ENCODE measurements around the gene THSD4. TPM values are rescaled to one million over a fixed set of nuclear protein-coding genes. Genes with fewer than 3 reads are reported as not detected.

The THSD4 gene
- total RNA-seq, 3 donors from 2014 or later: 18.3 to 46.2 (median 27.1) TPM

DNA sequence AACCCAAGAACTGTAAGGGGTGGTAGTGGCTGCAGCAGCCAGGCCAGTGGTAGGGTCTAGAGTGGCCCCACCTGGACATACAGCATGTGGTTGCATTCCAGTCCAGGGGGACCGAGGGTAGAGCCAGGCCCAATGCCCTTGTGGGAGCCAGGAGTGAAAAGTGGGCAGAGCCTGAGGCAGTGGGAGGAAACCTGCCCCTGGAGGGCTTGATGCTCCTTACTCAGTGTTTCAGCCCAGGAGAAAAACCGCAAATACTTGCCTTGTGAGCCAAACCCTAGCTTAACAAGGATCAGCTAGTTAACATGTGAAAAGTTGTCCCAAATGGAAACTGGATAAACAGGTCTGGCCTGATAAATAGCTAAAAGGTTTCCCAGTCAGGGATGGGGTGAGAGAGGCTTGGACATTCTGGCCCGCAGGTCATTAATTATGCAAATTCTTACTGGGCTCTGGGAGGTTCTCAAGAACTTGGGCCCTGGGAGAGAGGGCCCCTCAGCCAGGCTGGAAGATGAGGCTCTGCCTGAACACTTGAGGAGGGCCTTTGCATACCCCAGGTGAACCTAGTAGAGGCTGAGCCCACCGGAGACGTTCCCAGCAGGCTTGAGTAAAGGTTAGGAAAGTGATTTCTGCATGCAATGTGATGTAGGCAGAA lies 222.1 kb downstream of the THSD4 start:
- Histone ChIP-seq H3K36me3 (ENCODE audit: low read depth) (no peaks in the 10 kb centered on the region), H3K4me1 (ENCODE audit: low read depth) (no peaks in the 10 kb centered on the region), H3K4me3 (no peak overlapping the region), H3K9me3 (no peaks in the 10 kb centered on the region)
- TF ChIP-seq, protein P1, sequence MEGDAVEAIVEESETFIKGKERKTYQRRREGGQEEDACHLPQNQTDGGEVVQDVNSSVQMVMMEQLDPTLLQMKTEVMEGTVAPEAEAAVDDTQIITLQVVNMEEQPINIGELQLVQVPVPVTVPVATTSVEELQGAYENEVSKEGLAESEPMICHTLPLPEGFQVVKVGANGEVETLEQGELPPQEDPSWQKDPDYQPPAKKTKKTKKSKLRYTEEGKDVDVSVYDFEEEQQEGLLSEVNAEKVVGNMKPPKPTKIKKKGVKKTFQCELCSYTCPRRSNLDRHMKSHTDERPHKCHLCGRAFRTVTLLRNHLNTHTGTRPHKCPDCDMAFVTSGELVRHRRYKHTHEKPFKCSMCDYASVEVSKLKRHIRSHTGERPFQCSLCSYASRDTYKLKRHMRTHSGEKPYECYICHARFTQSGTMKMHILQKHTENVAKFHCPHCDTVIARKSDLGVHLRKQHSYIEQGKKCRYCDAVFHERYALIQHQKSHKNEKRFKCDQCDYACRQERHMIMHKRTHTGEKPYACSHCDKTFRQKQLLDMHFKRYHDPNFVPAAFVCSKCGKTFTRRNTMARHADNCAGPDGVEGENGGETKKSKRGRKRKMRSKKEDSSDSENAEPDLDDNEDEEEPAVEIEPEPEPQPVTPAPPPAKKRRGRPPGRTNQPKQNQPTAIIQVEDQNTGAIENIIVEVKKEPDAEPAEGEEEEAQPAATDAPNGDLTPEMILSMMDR (IDR thresholded peaks at IDR 0.05): no peak
- peak; percentile 27 for ATAC-seq
- intact Hi-C loops (cut with DNase I, micrococcal nuclease): loop anchor here in 1 of 2 donors (10.0 kb wide), 1 partner anchor 63 kb away; no protein-coding TSS in a partner anchor
- DNase-seq: no peak

DNA sequence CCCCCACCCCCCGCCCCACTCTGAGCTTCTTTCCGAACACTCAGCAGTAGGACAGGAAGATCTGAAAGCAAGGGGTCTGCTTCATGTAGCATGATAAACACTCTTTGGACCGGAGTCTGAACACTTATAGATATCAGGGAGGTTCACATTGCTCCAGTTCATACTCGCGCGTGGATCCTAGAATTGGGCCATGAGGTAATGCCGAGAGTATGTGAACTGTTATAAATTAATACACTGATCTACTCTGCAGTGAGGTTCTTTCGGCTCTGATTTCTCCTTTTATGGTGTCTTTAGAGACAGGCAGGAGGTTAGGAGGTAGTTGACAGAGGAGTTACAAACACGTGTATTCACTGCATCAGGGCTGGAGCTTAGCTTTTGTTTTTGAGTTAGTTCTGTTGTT lies 223.0 kb downstream of the THSD4 start:
- TF ChIP-seq, protein P1 (IDR thresholded peaks at IDR 0.05): no peak
- peak; percentile 7 for ATAC-seq
- intact Hi-C loops (cut with DNase I, micrococcal nuclease): loop anchor here in 1 of 2 donors (10.0 kb wide), 1 partner anchor 63 kb away; no protein-coding TSS in a partner anchor

DNA sequence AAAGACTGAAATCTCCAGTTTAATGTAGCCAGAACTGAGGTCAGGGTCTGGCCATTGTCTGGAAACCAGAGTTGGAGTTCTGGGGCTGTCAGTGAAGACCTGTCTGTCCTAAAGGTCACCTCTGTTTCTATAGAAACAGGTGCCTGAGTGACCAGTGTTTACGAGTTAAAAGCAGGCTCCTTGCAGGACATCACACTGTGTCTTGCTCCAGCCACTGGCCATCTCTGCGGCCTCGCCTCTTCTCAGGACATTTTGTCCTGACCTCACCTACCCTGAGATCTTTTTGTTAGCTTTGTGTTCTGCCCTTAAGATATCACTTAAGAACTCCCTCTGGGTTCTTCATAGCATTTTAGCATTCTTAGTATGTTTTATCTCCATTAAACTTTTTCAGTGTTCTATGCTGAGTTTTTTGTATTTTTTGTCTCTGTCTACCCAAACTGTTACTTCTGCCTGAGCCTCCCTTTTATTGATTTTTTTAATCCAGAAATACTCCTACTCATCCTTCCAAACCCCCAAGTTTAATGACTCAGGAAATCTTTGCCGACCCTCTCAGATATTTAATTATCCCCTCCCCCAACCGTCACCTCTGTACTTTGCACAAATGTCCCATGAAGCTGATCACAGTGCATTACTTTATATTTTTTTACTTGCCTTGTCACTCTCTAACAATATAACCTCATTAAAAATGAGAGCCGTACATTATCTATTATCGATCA lies 223.7 kb downstream of the THSD4 start:
- intact Hi-C loops (cut with DNase I, micrococcal nuclease): loop anchor here in 1 of 2 donors (10.0 kb wide), 1 partner anchor 64 kb away; no protein-coding TSS in a partner anchor
- Histone ChIP-seq H3K4me3 (no peak overlapping the region), H3K36me3 (ENCODE audit: low read depth) (no peaks in the 10 kb centered on the region), H3K9me3 (no peaks in the 10 kb centered on the region), H3K4me1 (ENCODE audit: low read depth) (no peaks in the 10 kb centered on the region)
- DNase-seq (no peak), ATAC-seq (peak; percentile 66)
- TF ChIP-seq, protein P1 (IDR thresholded peaks at IDR 0.05): no peak

More for the DNA sequence above, 223.0 kb downstream of the THSD4 start:
- no peaks in the 10 kb centered on the region for H3K4me1 ChIP-seq (ENCODE audit: low read depth)
- no peak overlapping the region for H3K4me3 ChIP-seq
- DNase-seq: no peak
- H3K36me3 ChIP-seq (ENCODE audit: low read depth): no peaks in the 10 kb centered on the region
- no peaks in the 10 kb centered on the region for H3K9me3 ChIP-seq

DNA sequence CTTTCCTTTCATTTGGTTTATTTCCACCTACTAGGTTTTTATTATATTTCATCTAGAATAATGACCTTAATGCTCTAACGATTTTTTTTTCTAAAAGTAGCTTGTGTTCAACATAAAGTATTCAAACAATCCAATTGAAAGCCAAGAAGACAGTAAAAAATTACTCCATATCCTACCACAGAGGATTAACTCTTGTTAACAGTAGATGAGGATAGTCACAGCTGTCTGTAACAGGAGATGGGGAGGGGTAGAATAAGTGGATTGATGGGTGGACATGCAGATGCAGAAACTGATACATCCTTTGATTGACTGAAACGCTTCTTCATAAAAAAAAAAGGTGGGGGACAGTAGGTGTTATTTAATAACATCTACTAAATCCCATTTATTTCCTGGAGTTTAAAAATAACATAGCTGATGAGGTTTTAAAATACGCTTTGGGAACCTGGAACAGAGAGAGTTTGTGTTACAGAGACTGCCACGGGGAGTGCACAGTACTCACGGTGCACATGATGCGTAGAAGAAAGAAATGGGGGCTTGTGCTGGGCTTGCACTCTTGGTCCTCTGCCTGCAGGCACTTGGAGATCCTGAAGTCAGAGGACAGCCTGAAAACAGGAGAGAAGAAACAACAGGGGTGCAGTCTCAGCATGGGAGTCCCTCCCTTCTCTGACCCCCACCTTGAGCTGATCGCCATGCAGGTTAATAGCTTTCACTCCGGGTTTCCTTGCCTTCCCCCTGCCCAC lies 226.7 kb downstream of the THSD4 start:
- ATAC-seq: no peak
- H3K4me1 ChIP-seq (ENCODE audit: low read depth): no peaks in the 10 kb centered on the region
- TF ChIP-seq, protein P1 (IDR thresholded peaks at IDR 0.05): no peak
- no peak overlapping the region for H3K4me3 ChIP-seq
- intact Hi-C loops (cut with DNase I, micrococcal nuclease): no loop called here
- H3K36me3 ChIP-seq (ENCODE audit: low read depth): no peaks in the 10 kb centered on the region
- DNase-seq: no peak
- H3K9me3 ChIP-seq: no peaks in the 10 kb centered on the region

DNA sequence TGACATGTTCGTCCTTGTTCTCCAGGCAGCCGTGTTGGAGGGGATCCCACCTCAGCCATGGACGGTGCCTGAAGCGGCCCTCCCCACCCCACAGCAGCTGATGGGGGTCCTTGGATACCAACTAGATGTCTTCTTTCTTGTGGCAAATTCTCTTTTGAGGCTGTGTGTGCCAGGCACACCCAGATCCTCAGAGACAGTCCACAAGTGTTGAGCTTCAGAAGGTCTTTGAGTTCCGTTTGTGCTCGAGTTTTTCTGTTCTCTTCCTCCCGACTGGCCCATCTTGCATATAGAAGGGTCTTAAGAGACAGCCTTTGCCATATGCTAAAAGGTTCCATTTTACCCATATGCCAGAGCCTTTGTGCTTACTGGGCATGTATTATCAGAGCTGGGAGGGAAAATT lies 227.4 kb downstream of the THSD4 start:
- TF ChIP-seq, protein P1 (IDR thresholded peaks at IDR 0.05): no peak
- no peak for ATAC-seq
- intact Hi-C loops (cut with DNase I, micrococcal nuclease): no loop called here
- Histone ChIP-seq H3K4me1 (ENCODE audit: low read depth) (no peaks in the 10 kb centered on the region), H3K4me3 (no peak overlapping the region), H3K36me3 (ENCODE audit: low read depth) (no peaks in the 10 kb centered on the region), H3K9me3 (no peaks in the 10 kb centered on the region)
- no peak for DNase-seq

All from mucosa of descending colon (tissue), 3 donors.